Left cardiac atrium (tissue), 4 donors: Measurements from ENCODE around the gene SRGAP3. TPM values are rescaled to one million over a fixed set of nuclear protein-coding genes. Genes with fewer than 3 reads are reported as not detected.

Experiments used
- ATAC-seq, 2 donors: fragments of 200-7000 bp; cut with Tn5 transposase; one replicate each; pipeline ENCODE4 v1.9.1; 2020; ENCODE audit warnings: mild to moderate bottlenecking in 2 of 2, moderate library complexity in 2 of 2
- DNase-seq: peaks from one replicate; pipeline ENCODE4 v3.0.0-alpha.2; 2020
- intact Hi-C, 2 donors: fragments of 100-400 bp; cut with DNase I; formaldehyde crosslinking; loops; one replicate each; pipeline versions ENCODE4 v1.14.1 to v1.15.1; 2022 to 2023
- total RNA-seq, 2 donors: library from RNA; stranded (reverse); fragmentation: NEBNext Ultra II Directional; extraction: Animal tissue kit (Norgen Biotek cat#: 25700); gene quantifications; one replicate each; pipeline ENCODE4 v1.2.1, GENCODE V29; 2021
- donor health status: DM: no; HTN: yes; CAD: no.
- donor health status: DM: no; HTN: yes; CAD: no; lungs with severe emphysema.
- donor health status: DM: yes; HTN: yes; CAD: no.
- donor health status: Dilated cardiomyopathy.

The SRGAP3 gene
- total RNA-seq, 2 donors from 2014 or later = 2.5 to 3.6 TPM

- DNase-seq (no peak), ATAC-seq (no peak)
- intact Hi-C loops = no loop called here
Measured at GRCh38 chr3:9207116-9207763, 42.2 kb downstream of the SRGAP3 start.

GRCh38 chr3:9206287-9206686, 43.2 kb downstream of the SRGAP3 start:
- ATAC-seq (no peak), DNase-seq (no peak)
- intact Hi-C loops = no loop called here

GRCh38 chr3:9205345-9206143, 43.9 kb downstream of the SRGAP3 start:
- intact Hi-C loops = no loop called here
- DNase-seq = no peak
- ATAC-seq = no peak

- intact Hi-C loops = no loop called here
- ATAC-seq (no peak), DNase-seq (no peak)
Measured at GRCh38 chr3:9204253-9204992, 45.0 kb downstream of the SRGAP3 start.

GRCh38 chr3:9203317-9203716, 46.1 kb downstream of the SRGAP3 start:
- DNase-seq (no peak), ATAC-seq (no peak)
- intact Hi-C loops = no loop called here

GRCh38 chr3:9202546-9202945, 46.9 kb downstream of the SRGAP3 start:
- ATAC-seq (no peak), DNase-seq (no peak)
- intact Hi-C loops = no loop called here

GRCh38 chr3:9201955-9202354, 47.5 kb downstream of the SRGAP3 start:
- ATAC-seq = no peak

GRCh38 chr3:9201266-9201665, 48.2 kb downstream of the SRGAP3 start:
- no peak for ATAC-seq
- no peak for DNase-seq

More at GRCh38 chr3:9201955-9202354, 47.5 kb downstream of the SRGAP3 start:
- intact Hi-C loops = no loop called here
- DNase-seq = no peak

GRCh38 chr3:9199775-9200174, 49.7 kb downstream of the SRGAP3 start:
- intact Hi-C loops = no loop called here
- no peak for DNase-seq
- ATAC-seq = no peak

More at GRCh38 chr3:9201266-9201665, 48.2 kb downstream of the SRGAP3 start:
- intact Hi-C loops = no loop called here

- DNase-seq (no peak), ATAC-seq (peak; percentile 50 to 72)
- intact Hi-C loops = no loop called here
Measured at GRCh38 chr3:9198899-9199335, 50.5 kb downstream of the SRGAP3 start.

- ATAC-seq = no peak
- no peak for DNase-seq
- intact Hi-C loops = no loop called here
Measured at GRCh38 chr3:9198261-9198660, 51.2 kb downstream of the SRGAP3 start.

GRCh38 chr3:9196020-9196419, 53.4 kb downstream of the SRGAP3 start:
- no peak for DNase-seq
- intact Hi-C loops = no loop called here
- ATAC-seq = no peak

GRCh38 chr3:9195390-9195789, 54.1 kb downstream of the SRGAP3 start:
- ATAC-seq = no peak
- intact Hi-C loops = no loop called here

GRCh38 chr3:9194509-9195184, 54.8 kb downstream of the SRGAP3 start:
- DNase-seq = no peak
- ATAC-seq = no peak
- intact Hi-C loops = no loop called here

More at GRCh38 chr3:9195390-9195789, 54.1 kb downstream of the SRGAP3 start:
- no peak for DNase-seq

GRCh38 chr3:9193633-9194195, 55.7 kb downstream of the SRGAP3 start:
- DNase-seq (no peak), ATAC-seq (no peak)
- intact Hi-C loops = no loop called here

- ATAC-seq = no peak
- DNase-seq = no peak
- intact Hi-C loops = no loop called here
Measured at GRCh38 chr3:9193211-9193610, 56.2 kb downstream of the SRGAP3 start.

GRCh38 chr3:9192248-9193025, 57.0 kb downstream of the SRGAP3 start:
- intact Hi-C loops = no loop called here
- ATAC-seq (no peak), DNase-seq (no peak)

GRCh38 chr3:9190276-9190675, 59.2 kb downstream of the SRGAP3 start:
- ATAC-seq = no peak
- no peak for DNase-seq
- intact Hi-C loops = no loop called here
